SK-N-MC (cell line): ENCODE measurements around the gene NUP62.

ENCODE experiments used
- EZH2 ChIP-seq: fragments of 200-600 bp; sonication (generic); IDR thresholded peaks from one replicate; pipeline ENCODE4 v1.6.1; 2017; ENCODE audit warnings: antibody characterized with exemption
- FOXP2 ChIP-seq: optimal IDR thresholded peaks from 2 replicates; pipeline ENCODE3; 2011; ENCODE audit warnings: mild to moderate bottlenecking, moderate library complexity; ENCODE audit not compliant: insufficient read depth; ENCODE audit errors: extremely low read length, control extremely low read depth
- POLR2AphosphoS5 ChIP-seq: IDR thresholded peaks from 2 replicates; pipeline ENCODE4 v1.6.1; 2012; ENCODE audit warnings: mild to moderate bottlenecking, low read depth, low read length, borderline replicate concordance

DNA sequence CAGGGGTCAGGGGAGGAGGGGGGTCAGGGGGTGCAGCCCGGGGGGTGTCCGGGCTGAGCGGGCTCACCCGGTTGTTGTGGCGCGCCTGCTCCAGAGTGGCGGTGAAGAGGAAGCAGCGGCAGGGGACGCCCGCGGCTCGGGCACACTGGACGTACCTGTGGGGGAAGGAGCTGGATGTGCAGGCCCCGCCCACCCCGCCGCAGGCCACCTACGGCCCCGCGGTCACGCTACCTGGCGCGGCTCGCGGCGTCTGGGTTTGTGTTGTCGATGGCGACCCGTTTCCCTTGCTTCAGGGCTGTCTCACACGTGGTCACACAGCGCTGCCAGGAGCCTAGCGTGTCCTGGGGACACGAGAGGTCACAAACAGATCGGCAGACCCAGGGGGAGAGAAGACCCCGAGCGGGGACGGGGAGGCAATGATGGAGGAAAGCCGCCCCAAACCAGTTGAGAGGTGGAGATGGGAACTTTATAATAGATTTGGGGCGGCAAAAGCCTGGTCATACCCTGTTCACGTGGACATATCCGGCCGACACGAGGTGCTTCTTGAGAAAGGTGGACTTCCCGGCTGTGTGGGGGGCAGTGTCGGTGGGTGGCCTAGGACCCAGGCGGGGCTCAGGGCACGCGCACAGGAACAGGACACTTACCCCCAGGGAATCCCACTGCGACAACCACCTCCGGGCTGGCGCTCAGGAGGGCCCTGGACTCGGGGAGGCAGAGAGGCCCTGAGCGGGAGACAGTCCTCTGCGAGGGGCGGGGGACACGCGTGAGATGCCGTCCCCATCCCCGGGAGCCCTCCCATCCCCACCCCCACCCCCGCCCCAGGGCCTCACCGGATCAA lies 67.5 kb downstream of the NUP62 start:
- TF ChIP-seq POLR2AphosphoS5: no peak
- no peak for TF ChIP-seq EZH2
- TF ChIP-seq FOXP2: no peak
